Measurements from ENCODE around the gene DGCR8.

Gene DGCR8

DNA sequence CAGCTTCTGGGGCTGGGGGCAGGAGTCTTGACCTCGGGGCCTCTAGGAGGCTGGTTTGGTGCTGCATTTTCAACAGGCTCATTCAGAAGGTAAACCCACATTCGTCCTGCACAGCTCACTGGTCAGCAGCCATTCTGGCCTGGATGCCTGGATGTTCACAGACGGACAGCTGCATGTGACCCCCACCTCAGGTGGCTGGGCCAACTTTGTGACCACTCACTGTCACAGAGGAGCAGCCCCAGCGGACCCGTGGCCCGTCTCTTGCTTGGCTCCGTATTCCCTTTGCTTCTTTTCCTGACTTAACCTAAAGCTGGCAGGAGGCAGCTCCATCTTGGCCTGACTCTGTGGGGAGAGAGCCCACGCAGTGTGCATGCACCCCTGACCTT is 8.2 kb downstream of the DGCR8 start:
- DNase-seq (ENCODE audit: low read depth): no peak
- TF ChIP-seq, protein P1, sequence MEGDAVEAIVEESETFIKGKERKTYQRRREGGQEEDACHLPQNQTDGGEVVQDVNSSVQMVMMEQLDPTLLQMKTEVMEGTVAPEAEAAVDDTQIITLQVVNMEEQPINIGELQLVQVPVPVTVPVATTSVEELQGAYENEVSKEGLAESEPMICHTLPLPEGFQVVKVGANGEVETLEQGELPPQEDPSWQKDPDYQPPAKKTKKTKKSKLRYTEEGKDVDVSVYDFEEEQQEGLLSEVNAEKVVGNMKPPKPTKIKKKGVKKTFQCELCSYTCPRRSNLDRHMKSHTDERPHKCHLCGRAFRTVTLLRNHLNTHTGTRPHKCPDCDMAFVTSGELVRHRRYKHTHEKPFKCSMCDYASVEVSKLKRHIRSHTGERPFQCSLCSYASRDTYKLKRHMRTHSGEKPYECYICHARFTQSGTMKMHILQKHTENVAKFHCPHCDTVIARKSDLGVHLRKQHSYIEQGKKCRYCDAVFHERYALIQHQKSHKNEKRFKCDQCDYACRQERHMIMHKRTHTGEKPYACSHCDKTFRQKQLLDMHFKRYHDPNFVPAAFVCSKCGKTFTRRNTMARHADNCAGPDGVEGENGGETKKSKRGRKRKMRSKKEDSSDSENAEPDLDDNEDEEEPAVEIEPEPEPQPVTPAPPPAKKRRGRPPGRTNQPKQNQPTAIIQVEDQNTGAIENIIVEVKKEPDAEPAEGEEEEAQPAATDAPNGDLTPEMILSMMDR (IDR thresholded peaks at IDR 0.05; ENCODE audit: low read length, missing control alignments): no peak

DNA sequence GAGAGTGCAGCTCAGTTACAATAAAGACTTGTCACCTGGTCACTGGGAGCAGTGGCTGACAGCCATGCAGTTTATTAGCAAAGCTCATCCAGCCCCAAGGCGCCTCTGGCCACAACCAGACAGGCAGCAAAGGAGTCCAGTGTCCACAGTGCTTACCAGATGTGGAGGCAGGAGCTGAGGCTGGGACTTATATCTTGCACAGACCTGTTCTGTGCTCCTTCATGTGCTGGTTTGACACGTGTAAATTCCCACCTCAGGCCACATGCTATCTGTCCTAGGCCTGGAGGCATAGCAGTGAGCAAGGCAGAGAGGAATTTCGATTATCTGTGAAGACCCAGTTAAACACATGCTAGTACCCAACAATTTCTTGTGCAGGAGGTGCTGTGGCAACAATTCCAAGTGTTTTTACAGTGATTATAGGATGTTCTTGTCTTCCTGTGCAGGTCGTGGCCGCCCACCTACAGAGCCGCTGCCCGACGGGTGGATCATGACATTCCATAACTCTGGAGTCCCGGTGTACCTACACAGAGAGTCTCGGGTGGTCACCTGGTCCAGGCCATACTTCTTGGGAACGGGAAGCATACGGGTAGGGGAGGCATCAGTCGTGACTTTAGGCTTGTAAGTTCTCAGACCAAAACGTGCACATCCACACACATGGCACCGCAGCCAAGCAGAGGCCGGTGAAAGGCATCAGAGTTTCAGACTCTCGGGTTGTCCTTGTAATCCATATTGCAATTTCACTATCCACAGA is 9.4 kb downstream of the DGCR8 start:
- no peak overlapping the region for H3K4me3 ChIP-seq (replicated peaks; ENCODE audit: low read depth, low read length)
- no peak for DNase-seq (ENCODE audit: low read depth)
- TF ChIP-seq, protein P1 (IDR thresholded peaks at IDR 0.05; ENCODE audit: low read length, missing control alignments): no peak

More for the DNA sequence above, 8.2 kb downstream of the DGCR8 start:
- no peak overlapping the region for H3K4me3 ChIP-seq (replicated peaks; ENCODE audit: low read depth, low read length)

DNA sequence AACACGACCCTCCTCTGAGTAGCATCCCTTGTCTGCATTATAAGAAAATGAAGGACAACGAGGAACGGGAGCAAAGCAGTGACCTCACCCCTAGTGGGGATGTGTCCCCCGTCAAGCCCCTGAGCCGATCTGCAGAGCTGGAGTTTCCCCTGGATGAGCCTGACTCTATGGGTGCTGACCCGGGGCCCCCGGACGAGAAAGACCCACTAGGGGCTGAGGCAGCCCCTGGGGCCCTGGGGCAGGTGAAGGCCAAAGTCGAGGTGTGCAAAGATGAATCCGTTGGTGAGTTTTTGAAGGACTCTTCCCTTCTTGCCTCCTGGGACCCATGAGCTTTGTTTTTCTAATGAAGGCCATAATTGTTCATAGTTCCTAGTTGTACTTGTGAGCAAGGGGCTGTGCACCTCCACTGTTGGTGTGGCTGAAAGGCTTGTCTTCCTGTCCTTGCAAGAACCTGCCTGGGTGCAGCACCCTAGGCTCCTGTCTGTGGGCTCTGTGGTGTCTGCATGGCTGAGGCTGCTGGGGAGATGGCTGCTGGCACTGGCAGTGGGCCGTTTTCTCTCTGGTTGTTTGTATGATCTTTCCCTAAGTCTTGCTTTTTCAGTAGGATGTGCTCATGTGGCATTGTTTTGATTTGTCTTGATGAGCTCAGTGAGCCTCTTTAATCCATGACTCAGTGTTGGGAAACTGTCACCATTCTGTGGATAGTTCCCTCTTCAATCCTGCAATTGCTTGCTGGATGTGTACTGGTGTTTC is 10.1 kb downstream of the DGCR8 start:
- TF ChIP-seq, protein P1 (IDR thresholded peaks at IDR 0.05; ENCODE audit: low read length, missing control alignments): no peak
- no peak for DNase-seq (ENCODE audit: low read depth)
- H3K4me3 ChIP-seq (replicated peaks; ENCODE audit: low read depth, low read length): no peak overlapping the region

- no peak for DNase-seq (ENCODE audit: low read depth)
- TF ChIP-seq, protein P1 (IDR thresholded peaks at IDR 0.05; ENCODE audit: low read length, missing control alignments): no peak
- H3K4me3 ChIP-seq (replicated peaks; ENCODE audit: low read depth, low read length): no peak overlapping the region
These were observed 10.7 kb downstream of the DGCR8 start for GRCh38 chr22:20090730-20091240.

- TF ChIP-seq, protein P1 (IDR thresholded peaks at IDR 0.05; ENCODE audit: low read length, missing control alignments): no peak
- no peak for DNase-seq (ENCODE audit: low read depth)
- H3K4me3 ChIP-seq (replicated peaks; ENCODE audit: low read depth, low read length): no peak overlapping the region
These were observed 11.8 kb downstream of the DGCR8 start for GRCh38 chr22:20091690-20092476.

- DNase-seq (ENCODE audit: low read depth): no peak
- H3K4me3 ChIP-seq (replicated peaks; ENCODE audit: low read depth, low read length): no peak overlapping the region
- TF ChIP-seq, protein P1 (IDR thresholded peaks at IDR 0.05; ENCODE audit: low read length, missing control alignments): no peak
These were observed 12.4 kb downstream of the DGCR8 start for GRCh38 chr22:20092477-20092854.
